Osteocyte (in vitro differentiated cells): Measurements from ENCODE around the gene COL7A1. TPM values are rescaled to one million over a fixed set of nuclear protein-coding genes. Genes with fewer than 3 reads are reported as not detected.

Experiments used
- DNase-seq: peaks from one replicate; pipeline ENCODE4 v3.0.0; 2021; ENCODE audit warnings: mixed read lengths; ENCODE audit not compliant: unreplicated experiment; ENCODE audit errors: extremely low spot score
- H3K27ac Mint-ChIP-seq: one replicate; pipeline ENCODE4 v1.8.0; 2021; ENCODE audit warnings: mild to moderate bottlenecking, mixed read lengths; ENCODE audit not compliant: unreplicated experiment
- H3K27me3 Mint-ChIP-seq: one replicate; pipeline ENCODE4 v1.8.0; 2021; ENCODE audit warnings: mixed read lengths; ENCODE audit not compliant: unreplicated experiment
- H3K36me3 Mint-ChIP-seq: one replicate; pipeline ENCODE4 v1.8.0; 2021; ENCODE audit warnings: mixed read lengths; ENCODE audit not compliant: unreplicated experiment
- H3K4me1 Mint-ChIP-seq: one replicate; pipeline ENCODE4 v1.8.0; 2021; ENCODE audit warnings: mixed read lengths; ENCODE audit not compliant: unreplicated experiment
- H3K4me3 Mint-ChIP-seq: one replicate; pipeline ENCODE4 v1.8.0; 2021; ENCODE audit warnings: mild to moderate bottlenecking, moderate library complexity, mixed read lengths; ENCODE audit not compliant: unreplicated experiment
- H3K9me3 Mint-ChIP-seq: one replicate; pipeline ENCODE4 v1.8.0; 2021; ENCODE audit warnings: mixed read lengths; ENCODE audit not compliant: unreplicated experiment
- total RNA-seq: library from RNA; stranded (reverse); gene quantifications from 2 replicates; pipeline ENCODE4 v1.2.1, GENCODE V29; 2021
- TF ChIP-seq, protein P1 (sequence below): fragments of 200-600 bp; sonication (generic); IDR thresholded peaks from 2 replicates; pipeline ENCODE4 v1.5.0; 2021; ENCODE audit warnings: antibody characterized with exemption, mild to moderate bottlenecking, moderate library complexity

COL7A1 gene
- total RNA-seq, 1 donor from 2014 or later, result 16.6 TPM

GRCh38 chr3:48528754-48529153 is 66.4 kb downstream of the COL7A1 start:
- H3K4me1 Mint-ChIP-seq, result no peaks in the 10 kb centered on the region
- no peak overlapping the region for H3K27ac Mint-ChIP-seq
- H3K27me3 Mint-ChIP-seq, result no peaks in the 10 kb centered on the region
- H3K36me3 Mint-ChIP-seq, result peaks cover 8% of the 10 kb centered on the region
- no peak overlapping the region for H3K4me3 Mint-ChIP-seq
- no peak for DNase-seq
- no peaks in the 10 kb centered on the region for H3K9me3 Mint-ChIP-seq
- TF ChIP-seq, protein P1, sequence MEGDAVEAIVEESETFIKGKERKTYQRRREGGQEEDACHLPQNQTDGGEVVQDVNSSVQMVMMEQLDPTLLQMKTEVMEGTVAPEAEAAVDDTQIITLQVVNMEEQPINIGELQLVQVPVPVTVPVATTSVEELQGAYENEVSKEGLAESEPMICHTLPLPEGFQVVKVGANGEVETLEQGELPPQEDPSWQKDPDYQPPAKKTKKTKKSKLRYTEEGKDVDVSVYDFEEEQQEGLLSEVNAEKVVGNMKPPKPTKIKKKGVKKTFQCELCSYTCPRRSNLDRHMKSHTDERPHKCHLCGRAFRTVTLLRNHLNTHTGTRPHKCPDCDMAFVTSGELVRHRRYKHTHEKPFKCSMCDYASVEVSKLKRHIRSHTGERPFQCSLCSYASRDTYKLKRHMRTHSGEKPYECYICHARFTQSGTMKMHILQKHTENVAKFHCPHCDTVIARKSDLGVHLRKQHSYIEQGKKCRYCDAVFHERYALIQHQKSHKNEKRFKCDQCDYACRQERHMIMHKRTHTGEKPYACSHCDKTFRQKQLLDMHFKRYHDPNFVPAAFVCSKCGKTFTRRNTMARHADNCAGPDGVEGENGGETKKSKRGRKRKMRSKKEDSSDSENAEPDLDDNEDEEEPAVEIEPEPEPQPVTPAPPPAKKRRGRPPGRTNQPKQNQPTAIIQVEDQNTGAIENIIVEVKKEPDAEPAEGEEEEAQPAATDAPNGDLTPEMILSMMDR, result no peak

DNA sequence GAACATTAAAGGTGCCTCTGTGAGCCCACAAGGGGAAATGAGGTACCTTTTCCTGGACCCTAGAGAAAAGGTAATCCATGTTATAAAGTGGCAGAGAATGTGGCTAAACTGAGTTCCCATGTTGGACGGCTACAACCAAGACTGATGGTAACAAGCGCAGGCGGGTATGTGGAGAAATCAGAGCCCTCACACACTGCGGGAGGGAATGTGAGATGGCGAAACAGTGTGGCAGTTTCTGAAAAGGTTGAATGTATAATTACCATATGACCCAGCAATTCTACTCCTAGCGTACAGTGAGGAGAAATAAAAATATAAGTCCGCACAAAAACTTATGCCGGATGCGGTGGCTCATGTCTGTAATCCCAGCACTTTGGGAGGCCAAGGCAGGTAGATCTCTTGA is 67.1 kb downstream of the COL7A1 start:
- TF ChIP-seq, protein P1, result no peak
- no peak overlapping the region for H3K4me3 Mint-ChIP-seq
- no peak overlapping the region for H3K27ac Mint-ChIP-seq
- H3K36me3 Mint-ChIP-seq, result peaks cover 7% of the 10 kb centered on the region
- no peaks in the 10 kb centered on the region for H3K9me3 Mint-ChIP-seq
- H3K4me1 Mint-ChIP-seq, result no peaks in the 10 kb centered on the region
- no peaks in the 10 kb centered on the region for H3K27me3 Mint-ChIP-seq
- no peak for DNase-seq

GRCh38 chr3:48524970-48525369 is 70.2 kb downstream of the COL7A1 start:
- Mint-ChIP-seq H3K27ac (no peak overlapping the region), H3K27me3 (no peaks in the 10 kb centered on the region), H3K36me3 (peaks cover 7% of the 10 kb centered on the region), H3K4me1 (no peaks in the 10 kb centered on the region), H3K9me3 (no peaks in the 10 kb centered on the region), H3K4me3 (no peak overlapping the region)
- DNase-seq, result no peak
- TF ChIP-seq, protein P1, result no peak

DNA sequence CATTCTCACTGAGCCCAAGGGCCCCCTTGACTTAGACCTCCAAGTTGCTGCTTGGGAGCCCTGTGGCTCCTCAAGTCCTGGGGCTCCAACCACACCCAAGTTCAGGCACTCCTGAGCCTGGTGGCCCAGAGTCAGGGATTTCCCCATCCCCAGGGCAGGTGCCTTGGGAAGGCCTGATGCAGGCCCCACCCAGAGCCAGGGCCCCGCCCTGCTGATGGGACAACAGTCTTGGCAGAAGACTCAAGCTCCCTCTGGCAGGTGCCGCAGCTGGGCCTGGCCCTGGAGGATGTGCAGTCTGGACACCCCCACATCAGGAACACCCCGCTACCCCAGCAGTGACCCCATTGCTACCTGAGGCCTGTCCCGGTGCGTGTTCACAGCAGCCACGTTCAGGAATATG is 73.5 kb downstream of the COL7A1 start:
- TF ChIP-seq, protein P1, result no peak
- H3K36me3 Mint-ChIP-seq, result peaks cover 2% of the 10 kb centered on the region
- no peaks in the 10 kb centered on the region for H3K9me3 Mint-ChIP-seq
- H3K27ac Mint-ChIP-seq, result no peak overlapping the region
- no peak overlapping the region for H3K4me3 Mint-ChIP-seq
- no peak for DNase-seq
- no peaks in the 10 kb centered on the region for H3K27me3 Mint-ChIP-seq
- no peaks in the 10 kb centered on the region for H3K4me1 Mint-ChIP-seq

DNA sequence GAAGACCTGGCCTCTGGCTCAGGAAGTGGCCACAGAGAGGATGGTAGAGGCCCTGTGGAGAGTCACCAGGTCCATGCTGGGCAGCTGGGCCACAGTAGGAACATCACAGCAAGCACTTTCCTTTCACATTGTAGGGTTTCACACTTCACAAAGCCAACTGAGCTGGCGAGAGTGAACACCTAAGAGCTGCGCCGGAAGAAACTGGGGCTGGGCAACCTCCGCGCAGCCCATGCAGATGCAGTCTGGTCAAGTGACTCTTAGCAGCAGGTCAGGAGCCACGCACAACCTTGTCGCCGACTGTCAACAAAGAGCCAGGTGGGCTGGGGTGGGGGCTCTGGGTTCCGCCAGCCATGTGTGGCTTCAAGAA is 75.9 kb downstream of the COL7A1 start:
- no peak overlapping the region for H3K27ac Mint-ChIP-seq
- TF ChIP-seq, protein P1, result no peak
- no peaks in the 10 kb centered on the region for H3K9me3 Mint-ChIP-seq
- H3K27me3 Mint-ChIP-seq, result no peaks in the 10 kb centered on the region
- DNase-seq, result no peak
- no peak overlapping the region for H3K4me3 Mint-ChIP-seq
- H3K36me3 Mint-ChIP-seq, result peaks cover 2% of the 10 kb centered on the region
- H3K4me1 Mint-ChIP-seq, result no peaks in the 10 kb centered on the region
